Measurements from ENCODE around the gene MAGEA9B.
"Not testable (repeated sequence)": the region's sequence is repeated elsewhere in the genome, so short reads cannot be mapped to it uniquely, and the experiment has no call there.

Gene MAGEA9B, protein sequence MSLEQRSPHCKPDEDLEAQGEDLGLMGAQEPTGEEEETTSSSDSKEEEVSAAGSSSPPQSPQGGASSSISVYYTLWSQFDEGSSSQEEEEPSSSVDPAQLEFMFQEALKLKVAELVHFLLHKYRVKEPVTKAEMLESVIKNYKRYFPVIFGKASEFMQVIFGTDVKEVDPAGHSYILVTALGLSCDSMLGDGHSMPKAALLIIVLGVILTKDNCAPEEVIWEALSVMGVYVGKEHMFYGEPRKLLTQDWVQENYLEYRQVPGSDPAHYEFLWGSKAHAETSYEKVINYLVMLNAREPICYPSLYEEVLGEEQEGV

GRCh38 chrX:149587359-149587758, at the start of gene MAGEA9B:
MAGEA9B (minus strand) TSS chrX:149587459; CDS start chrX:149583179, 4,280 bp downstream.
- not testable (repeated sequence) for DNase-seq (ENCODE audit: low read depth, low spot score)

GRCh38 chrX:149633511-149633910, 46.3 kb upstream of the MAGEA9B start:
- no peak for DNase-seq (ENCODE audit: low read depth, low spot score)

DNA sequence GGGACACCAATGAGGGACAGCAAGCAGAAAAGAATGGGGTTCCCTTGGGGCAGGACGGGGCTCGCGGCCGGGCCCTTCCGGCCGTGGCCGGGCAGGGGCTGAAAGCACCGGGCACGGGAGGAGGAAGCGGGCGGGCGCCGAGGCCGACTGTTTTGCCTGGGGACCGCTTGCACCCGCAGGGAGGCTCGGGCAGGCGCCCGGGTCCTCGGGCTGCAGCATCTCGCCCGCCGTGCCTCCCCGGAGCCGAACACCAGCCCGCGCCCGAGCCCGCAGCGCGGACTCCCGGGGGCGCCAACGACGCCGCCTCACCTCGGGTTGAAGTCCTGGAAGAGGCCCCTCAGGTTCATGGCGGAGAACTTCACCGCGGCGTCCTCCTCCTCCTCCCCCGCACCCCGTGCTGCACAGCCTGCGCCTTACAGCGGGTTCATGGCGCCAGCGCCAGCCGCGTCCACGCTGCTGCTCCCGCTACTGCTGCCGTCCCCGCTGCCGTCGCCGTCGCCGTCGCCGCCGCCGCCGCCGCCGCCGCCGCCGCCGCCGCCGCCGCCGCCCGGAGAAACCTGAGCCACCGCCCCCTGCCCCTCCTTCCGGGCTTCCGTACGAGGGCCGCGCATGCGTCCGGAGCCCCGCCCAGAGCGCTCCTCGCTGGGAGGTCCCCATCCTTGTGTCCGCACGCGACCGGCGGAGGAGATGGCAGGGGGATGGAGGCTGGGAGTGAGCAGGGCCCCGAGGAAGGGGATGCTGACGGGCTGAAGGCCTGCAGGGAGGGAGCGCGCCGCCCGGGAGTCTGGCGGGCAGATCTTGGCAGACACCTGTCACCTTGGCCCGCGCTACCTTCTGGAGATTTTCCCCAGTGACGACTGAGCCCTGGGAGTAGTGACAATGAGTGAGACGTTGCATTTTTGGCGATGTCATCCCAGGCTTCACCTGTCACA, 44.2 kb upstream of the MAGEA9B start, which contains the start of gene TMEM185A:
TSS of gene TMEM185A (minus strand) at position 559 of the 932 bp plus-strand sequence. CDS start at position 347, 212 bp downstream.
- no peak for DNase-seq (ENCODE audit: low read depth, low spot score)

GRCh38 chrX:149630681-149631233, 43.5 kb upstream of the MAGEA9B start:
- no peak for DNase-seq (ENCODE audit: low read depth, low spot score)

DNA sequence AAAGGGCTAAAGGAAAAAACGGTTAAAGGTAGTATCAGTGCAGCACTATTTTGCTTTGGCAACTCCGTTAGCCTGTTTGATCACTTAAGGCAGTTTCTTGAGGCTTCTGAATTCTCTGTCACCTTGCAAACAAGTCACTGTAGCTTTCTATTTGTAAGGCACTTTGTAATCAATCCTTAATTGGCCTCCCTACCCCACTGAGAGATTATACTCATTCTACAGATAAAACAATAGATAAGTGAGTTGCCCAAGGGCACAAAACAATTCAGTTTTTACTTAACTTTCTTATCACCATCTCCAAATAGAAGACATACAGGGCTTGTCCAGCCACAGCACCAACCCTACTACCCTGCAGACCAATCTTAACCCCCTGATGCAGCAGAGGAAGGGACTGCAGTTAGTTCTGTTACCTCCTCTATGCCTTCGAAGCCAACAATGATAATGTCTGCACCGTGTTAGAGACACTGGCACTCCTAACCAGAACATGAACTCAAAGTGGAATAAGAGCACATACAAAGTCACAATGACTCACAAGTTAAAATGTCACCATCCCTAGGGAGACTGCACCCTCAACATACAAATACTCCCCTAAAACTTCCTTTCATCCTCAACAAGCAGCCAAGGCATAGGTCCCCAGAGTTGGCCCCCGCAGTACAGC, 42.6 kb upstream of the MAGEA9B start:
- no peak for DNase-seq (ENCODE audit: low read depth, low spot score)

DNA sequence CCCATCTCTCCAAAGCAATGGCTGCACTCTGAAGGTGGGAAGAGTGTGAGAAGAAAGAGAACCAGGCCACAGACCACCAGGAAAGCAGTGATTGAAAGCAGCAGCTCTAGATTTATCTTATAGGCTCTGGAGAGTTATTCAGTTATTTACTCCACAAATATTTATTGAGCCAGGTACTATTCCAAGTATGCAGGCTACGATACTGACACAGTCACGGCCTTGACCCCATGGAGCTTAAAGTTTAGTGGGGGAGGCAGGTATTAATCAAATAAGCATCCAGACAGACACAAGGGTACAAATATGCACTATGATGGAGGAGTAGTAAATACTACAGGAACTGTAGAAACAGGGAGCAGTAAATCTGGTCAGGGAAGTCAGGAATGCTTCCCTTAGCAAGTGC, 41.5 kb upstream of the MAGEA9B start:
- no peak for DNase-seq (ENCODE audit: low read depth, low spot score)

- no peak for DNase-seq (ENCODE audit: low read depth, low spot score)
Measured at GRCh38 chrX:149628280-149628679, 41.0 kb upstream of the MAGEA9B start.

DNA sequence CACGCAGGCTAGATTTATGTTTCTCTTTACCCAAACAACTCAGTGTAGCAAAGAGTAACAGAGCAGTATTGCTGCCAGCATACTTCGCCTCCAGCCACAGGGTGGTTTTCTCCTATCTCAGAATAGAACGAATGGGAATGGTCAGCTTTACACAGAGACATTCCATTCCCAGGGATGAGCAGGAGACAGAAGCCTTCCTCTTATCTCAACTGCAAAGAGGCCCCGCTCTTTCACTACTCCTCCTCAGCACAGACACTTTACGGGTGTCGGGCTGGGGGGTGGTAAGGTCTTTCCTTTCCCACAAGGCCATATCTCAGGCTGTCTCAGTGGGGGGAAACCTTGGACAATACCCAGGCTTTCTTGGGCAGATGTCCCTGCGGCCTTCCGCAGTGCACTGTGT, 39.6 kb upstream of the MAGEA9B start:
- DNase-seq (ENCODE audit: low read depth, low spot score), result not testable (repeated sequence)

- not testable (repeated sequence) for DNase-seq (ENCODE audit: low read depth, low spot score)
Measured at GRCh38 chrX:149619662-149620061, 32.4 kb upstream of the MAGEA9B start.

GRCh38 chrX:149618871-149619270, 31.6 kb upstream of the MAGEA9B start:
- no peak for DNase-seq (ENCODE audit: low read depth, low spot score)

DNA sequence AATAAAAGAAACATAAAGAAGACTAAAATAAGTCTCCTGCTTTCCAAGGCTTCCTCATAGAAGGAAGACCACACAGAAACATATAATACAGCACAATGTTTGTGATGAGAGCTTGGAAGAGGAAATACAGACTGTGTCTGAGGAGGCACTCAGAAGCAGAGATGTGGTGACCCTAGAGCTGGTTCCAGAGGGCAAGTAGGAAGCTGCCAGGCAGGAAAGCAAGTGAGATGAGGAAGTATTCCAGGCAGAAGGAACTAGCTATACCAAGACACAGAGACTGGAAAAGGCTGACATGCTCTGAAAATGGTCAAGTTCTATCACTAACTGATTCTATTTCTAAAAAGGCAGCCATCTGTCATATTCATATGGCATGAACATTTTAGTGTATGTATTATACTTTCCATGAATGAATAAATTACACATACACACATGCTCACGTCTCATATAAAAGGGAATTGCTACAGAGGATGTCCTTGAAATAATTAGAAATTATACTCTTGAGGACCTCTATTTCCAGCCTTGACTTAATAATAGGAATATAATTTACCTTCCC, 24.4 kb upstream of the MAGEA9B start:
- DNase-seq (ENCODE audit: low read depth, low spot score), result no peak

DNA sequence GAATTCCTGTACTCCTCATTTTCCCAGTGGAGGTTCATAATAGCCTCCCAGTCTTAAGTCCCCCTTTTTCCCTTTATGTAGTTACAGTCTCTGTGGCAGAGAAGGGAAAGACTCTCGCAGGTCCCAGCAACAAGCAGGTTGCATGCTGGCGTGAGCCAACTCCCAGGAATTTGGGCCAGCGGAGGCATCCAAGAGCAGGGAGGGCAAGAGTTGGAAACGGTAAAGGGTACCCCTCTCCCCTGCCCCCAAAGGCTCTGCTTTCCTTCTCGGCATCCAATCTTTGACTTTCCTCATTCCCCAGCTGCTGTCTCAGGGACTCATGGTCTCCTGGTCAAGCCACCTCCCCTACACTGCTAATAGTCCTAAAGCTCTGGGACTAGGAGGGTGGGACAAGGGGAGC, 23.3 kb upstream of the MAGEA9B start:
- DNase-seq (ENCODE audit: low read depth, low spot score), result no peak

- no peak for DNase-seq (ENCODE audit: low read depth, low spot score)
Measured at GRCh38 chrX:149607699-149608098, 20.4 kb upstream of the MAGEA9B start.

GRCh38 chrX:149605248-149605885, 18.1 kb upstream of the MAGEA9B start:
- DNase-seq (ENCODE audit: low read depth, low spot score), result not testable (repeated sequence)

DNA sequence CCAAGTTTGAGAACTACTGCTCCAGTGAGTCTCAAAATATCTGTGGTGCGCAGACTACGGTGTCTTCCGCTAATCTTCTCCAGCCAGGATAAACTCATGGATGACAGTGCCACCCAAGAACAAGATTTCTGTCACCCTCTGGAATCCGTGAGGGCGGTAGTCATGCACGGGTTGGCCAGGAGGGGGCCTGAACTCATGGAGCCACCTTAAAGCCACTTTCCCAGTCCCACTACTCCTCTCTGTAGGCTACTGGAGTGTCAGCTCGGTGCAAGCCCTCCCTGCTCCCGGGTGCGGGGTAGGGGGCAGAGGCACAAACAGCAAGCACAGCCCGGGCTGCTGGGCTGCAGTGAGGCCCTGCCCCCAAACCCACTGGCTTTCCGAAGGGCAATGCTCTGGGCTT, 11.3 kb upstream of the MAGEA9B start:
- DNase-seq (ENCODE audit: low read depth, low spot score), result not testable (repeated sequence)

DNA sequence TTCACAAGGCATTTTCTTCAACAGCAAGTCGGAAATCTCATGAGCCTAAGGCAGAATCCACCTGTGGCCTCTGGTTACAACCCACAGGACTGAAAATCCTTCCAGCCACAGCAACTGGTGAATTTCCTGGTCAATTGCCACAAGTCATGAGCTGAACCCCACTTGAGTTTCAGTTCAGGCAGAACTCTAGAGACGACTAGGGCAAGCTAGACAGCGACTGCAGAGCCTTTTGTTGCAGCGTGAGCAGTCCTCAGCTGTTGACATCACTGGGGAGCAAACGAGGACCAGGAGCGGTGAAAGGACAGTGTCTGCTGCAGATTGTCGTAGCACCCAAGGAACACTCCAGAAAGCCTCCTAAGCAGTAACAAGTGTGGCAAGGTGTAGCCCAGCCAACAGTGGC, 8.7 kb upstream of the MAGEA9B start:
- not testable (repeated sequence) for DNase-seq (ENCODE audit: low read depth, low spot score)

- not testable (repeated sequence) for DNase-seq (ENCODE audit: low read depth, low spot score)
Measured at GRCh38 chrX:149595214-149595613, 8.0 kb upstream of the MAGEA9B start, which contains the start of gene HSFX2. HSFX2 (minus strand) TSS chrX:149595314; CDS start chrX:149594700, 614 bp downstream.

DNA sequence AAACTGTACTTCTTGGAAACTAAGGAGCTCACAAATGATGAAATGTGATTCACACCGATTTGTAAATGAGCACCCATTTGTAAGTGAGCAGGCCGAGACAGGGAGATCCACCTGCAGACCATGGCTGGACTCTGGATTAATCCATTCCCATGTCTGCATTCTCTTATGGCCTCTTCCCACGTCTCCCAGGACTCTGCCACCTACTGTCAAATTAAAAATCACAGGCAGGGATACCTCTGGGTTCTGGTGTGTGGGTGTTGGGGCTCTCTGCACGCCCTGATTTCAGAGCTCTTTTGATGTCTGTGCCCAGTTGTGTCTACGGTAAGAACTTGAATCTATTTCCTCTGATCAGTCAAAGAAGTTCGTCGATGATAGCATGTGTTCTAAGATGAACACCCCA, 3.7 kb upstream of the MAGEA9B start:
- not testable (repeated sequence) for DNase-seq (ENCODE audit: low read depth, low spot score)

GRCh38 chrX:149585631-149586030, 1.6 kb downstream of the MAGEA9B start:
- not testable (repeated sequence) for DNase-seq (ENCODE audit: low read depth, low spot score)

GRCh38 chrX:149573456-149573855, 13.8 kb downstream of the MAGEA9B start:
- not testable (repeated sequence) for DNase-seq (ENCODE audit: low read depth, low spot score)

- no peak for DNase-seq (ENCODE audit: low read depth, low spot score)
Measured at GRCh38 chrX:149572743-149573142, 14.5 kb downstream of the MAGEA9B start.
